Activated CD4-positive, alpha-beta T cell treated with anti-CD3 and anti-CD28 coated beads, Interleukin-2, amount 50 U/mL, for 16 hours (primary cell): ENCODE results near the gene NECTIN4.
"Not testable (repeated sequence)": the region's sequence is repeated elsewhere in the genome, so short reads cannot be mapped to it uniquely, and the experiment has no call there.

ENCODE experiments used
- DNase-seq: peaks from one replicate; pipeline ENCODE4 v3.0.0-alpha.2; 2020

The NECTIN4 gene

GRCh38 chr1:161089251-161089924 lies at the start of gene NECTIN4:
Gene NECTIN4, minus strand, starts transcription at chr1:161089558. Its CDS starts 262 bp downstream, at chr1:161089296.
- DNase-seq: no peak

DNA sequence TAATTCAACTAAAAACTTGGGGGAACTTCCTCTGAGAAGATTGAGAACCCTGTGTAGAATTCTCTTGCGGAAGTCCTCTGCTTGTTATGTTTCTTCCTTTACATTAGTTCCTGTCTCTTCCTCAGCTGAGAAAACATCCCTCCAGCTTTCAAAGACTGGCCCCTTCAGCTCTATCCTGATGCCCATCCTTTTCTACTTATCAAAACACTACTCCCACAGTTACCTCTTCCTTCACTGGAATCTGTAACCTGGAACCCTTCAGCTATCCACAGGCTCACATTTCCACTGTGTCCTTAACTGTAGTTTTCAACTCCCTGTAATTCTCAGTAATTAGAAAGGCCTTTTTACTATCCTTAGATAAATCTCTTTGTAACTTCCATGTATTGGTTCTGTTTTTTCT lies 49.1 kb upstream of the NECTIN4 start:
- DNase-seq: no peak

DNA sequence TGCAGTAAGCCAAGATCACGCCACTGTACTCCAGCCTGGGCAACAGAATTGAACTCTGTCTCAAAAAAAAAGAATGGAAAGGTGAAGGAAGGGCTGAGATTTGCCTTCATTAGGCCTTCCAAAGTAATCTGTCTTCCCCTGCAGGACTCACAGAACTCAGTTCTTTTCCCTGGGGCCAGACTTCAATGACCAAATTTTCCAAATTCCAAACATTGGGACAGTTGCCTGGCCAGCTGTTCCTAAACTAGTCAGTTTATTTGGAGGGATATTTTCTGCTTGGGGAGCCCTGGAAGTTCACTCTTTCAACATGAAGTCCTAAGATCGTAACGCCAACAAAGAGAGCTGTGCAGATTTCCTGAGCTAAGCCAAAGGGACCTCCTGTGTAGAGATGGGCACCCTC lies 48.5 kb upstream of the NECTIN4 start:
- DNase-seq: no peak

GRCh38 chr1:161133220-161133740 lies 43.9 kb upstream of the NECTIN4 start:
- DNase-seq: no peak

GRCh38 chr1:161132410-161133219 lies 43.3 kb upstream of the NECTIN4 start, which contains the start of gene DEDD:
Gene DEDD, minus strand, starts transcription at chr1:161132667. Its CDS starts 8,205 bp downstream, at chr1:161124462.
- DNase-seq: peak; percentile 96

GRCh38 chr1:161131523-161132409 lies 42.4 kb upstream of the NECTIN4 start:
- DNase-seq: no peak

- no peak for DNase-seq
Observed at GRCh38 chr1:161130266-161130665, 40.9 kb upstream of the NECTIN4 start.

GRCh38 chr1:161128591-161129420 lies 39.4 kb upstream of the NECTIN4 start:
- no peak for DNase-seq

GRCh38 chr1:161127649-161128048 lies 38.3 kb upstream of the NECTIN4 start:
- no peak for DNase-seq

DNA sequence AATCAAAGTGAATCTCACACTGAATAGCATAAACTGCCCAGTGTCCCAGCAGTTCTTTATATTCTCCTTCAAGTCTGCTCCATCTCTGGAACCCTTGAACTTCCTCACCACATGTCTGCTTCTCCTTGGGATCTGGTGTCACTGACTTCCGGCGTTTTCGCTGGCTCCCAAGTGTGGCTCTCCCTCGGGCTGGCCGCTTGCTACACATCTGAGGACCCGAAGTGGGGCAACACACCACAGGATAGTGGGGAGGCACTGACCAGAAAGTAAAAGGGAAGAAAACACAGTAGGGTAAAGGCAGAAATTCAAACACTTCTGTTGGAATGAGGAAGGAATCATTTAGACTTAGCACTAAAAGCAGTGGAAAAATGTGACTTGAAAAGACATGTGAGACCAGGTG lies 33.6 kb upstream of the NECTIN4 start:
- DNase-seq: no peak

DNA sequence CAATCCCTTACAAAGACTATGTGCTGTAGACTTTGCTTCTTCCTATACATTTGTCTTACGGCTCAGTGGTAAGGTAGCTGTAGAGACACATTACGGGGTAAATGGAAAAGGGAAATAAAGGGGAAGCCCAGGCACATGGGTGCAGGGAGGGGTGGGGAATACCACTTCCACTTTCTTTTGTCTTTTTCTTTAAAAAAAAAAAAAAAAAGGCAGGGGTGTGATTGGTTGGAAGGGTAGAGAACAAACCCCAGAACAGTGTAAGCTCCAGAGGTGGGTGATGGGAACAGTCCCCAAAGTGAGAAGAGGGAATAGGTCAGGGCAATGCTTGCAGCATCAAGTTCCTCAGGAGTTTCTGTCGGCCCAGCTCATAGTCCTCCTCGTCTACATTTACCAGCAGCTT lies 32.5 kb upstream of the NECTIN4 start:
- no peak for DNase-seq

DNA sequence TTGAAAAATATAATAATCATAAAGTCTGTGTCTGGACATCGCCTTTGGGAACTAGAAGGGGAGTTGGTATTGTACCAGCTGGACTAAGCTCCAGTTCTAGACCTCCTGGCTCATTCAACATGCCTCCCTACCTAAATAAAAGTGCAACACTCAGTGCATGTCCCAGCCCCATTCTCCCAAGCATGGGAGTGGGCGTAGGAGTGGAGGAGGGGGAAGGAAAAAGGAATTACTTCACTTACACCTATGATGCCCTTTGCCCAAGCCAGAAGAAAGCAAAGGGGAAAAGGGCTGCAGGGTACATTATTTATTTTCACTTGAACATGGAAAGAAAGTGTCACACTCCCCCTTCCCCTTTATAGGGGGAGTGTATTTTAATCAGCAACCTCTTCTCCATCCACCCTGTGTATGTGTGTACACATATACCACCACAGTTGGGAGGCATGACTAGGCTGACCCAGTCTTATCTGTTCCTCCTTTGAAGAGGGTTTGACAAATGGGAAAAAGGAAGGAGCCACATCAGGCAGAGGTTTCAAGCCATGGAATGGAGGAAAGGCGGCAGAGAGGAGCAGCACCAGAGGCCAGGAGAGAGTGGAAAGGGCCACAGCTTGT lies 31.8 kb upstream of the NECTIN4 start:
- DNase-seq: no peak

- DNase-seq: peak; percentile 80
Observed at GRCh38 chr1:161119092-161119903, 29.9 kb upstream of the NECTIN4 start.

DNA sequence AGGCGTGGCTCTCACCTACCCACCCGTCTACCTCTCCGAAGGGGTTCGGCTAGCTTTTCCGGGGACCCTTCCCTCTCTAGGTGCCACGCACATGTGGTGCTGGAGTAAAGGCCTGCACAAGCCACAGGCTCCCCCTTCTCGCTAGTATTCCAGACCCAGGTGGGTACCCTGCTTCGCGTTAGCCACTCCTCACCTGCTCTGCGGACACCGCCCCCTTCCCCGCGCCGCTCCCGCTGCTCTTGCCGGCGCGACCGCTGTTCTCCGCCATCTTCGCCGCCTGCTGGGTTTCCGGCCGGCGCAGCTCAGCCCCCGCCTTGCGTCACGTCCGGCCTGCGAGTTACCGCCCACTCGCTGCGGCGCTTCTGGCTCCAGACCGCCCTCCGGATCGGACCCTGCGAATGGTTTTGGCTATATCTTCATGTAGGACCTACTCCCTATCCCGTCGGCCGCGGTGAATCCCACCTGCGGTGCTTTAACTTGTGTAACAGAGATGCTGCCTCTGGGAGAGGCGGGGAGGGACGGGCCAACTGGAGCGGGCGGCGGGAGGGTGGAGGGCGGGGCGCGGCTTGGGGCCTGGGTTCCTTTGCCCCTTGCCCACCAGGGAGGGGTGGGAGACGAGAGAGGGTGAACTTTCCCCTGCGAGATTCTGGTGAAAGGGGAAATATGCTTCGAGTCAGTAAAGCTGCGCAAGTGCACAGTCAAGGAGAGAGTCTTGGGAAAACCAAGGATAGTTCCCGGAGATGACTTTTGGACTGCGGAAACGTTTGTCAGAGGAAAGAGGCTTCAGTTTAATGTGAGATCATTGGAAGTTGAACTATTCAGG lies 28.6 kb upstream of the NECTIN4 start, which contains the start of the genes NIT1 and PFDN2:
NIT1 (plus strand) TSS at position 347 of the 823 bp plus-strand sequence; CDS start at position 419, 72 bp downstream.
PFDN2 (minus strand) TSS at position 279 of the 823 bp plus-strand sequence; CDS start at position 268, 11 bp downstream.
- DNase-seq: peak; percentile 88

GRCh38 chr1:161115961-161116360 lies 26.6 kb upstream of the NECTIN4 start:
- DNase-seq: not testable (repeated sequence)

DNA sequence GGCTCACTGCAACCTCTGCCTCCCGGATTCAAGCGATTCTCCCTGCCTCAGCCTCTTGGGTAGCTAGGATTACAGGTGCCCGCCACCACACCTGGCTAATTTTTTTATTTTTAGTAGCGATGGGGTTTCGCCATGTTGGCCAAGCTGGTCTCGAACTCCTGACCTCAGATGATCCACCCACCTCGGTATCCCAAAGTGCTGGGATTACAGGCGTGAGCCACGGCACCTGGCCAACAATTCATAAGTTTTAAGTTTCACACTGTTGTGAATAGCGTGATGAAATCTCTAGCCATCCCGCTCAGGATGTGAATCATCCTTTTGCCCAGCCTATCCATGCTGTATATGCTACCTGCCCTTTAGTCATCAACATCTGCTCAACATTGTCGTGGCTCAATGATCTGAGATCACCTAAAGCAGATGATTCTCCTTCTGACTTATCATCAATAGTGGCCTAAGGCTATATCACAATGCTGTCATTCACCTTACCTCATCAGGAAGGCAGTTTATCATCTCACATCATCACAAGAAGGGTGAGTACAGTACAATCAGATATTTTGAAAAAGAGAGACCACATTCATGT lies 25.9 kb upstream of the NECTIN4 start:
- DNase-seq: peak; percentile 82

DNA sequence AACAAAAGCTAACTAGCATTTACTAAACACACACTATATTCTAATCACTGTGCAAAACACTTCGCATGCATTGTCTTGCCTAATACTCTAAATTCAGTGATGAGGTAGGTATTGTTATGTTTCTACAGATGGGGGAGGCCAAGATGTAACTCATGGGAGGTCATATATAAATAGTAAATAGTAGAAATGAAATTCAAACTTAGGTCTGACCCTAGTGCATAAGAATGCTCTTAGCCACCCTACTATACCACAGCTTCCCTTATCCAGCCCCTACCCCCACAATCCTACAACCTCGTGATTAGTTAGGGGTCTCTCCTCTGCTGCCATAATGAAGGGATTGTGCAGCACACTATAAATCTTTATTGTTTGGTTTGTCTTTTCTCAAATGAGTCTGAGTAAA lies 25.2 kb upstream of the NECTIN4 start:
- no peak for DNase-seq

DNA sequence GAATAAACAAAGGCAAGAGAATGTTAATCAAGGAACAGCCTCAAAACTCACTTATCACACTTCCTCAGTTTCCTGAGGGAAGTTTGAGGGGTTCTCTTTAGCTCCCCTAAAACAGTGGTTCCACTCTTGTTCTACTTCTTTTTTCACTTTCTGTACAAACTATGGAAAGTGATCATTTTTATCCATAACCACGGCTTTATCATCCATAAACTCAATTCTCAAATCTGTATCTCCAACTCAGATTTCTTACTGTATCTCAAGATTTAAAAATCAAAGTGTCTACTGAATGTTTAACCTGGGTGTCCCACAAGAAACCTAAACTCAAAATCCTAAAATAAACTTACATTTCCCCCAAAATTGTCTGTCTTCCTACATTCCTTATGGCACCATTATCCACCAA lies 24.6 kb upstream of the NECTIN4 start:
- DNase-seq: no peak

GRCh38 chr1:161111527-161111926 lies 22.2 kb upstream of the NECTIN4 start:
- no peak for DNase-seq
